ENCODE data around the gene CDK16.

The CDK16 gene

GRCh38 chrX:47240619-47241018 lies 22.1 kb downstream of the CDK16 start:
- Histone ChIP-seq H3K27ac (replicated peaks) (no peak overlapping the region), H3K27me3 (ENCODE audit: insufficient read depth, poor library complexity, severe bottlenecking) (no peaks in the 10 kb centered on the region), H3K4me3 (replicated peaks; ENCODE audit: insufficient read depth, low read length) (no peak overlapping the region)
- no peak for TF ChIP-seq CTCF (IDR thresholded peaks at IDR 0.05; ENCODE audit: insufficient read depth, low read length)
- no peak for TF ChIP-seq SPI1 (IDR thresholded peaks at IDR 0.05; ENCODE audit: borderline replicate concordance, low read depth)
- TF ChIP-seq GABPA (IDR thresholded peaks at IDR 0.05; ENCODE audit: low read depth): no peak
- TF ChIP-seq REST (IDR thresholded peaks at IDR 0.05; ENCODE audit: insufficient replicate concordance, low read depth): no peak
- TF ChIP-seq POLR2AphosphoS5 (IDR thresholded peaks at IDR 0.05; ENCODE audit: low read depth): no peak
- DNase-seq (ENCODE audit: low read depth in 1 of 2, low spot score in 1 of 2): no peak

- H3K4me3 ChIP-seq (replicated peaks; ENCODE audit: insufficient read depth, low read length): no peak overlapping the region
- TF ChIP-seq CTCF (IDR thresholded peaks at IDR 0.05; ENCODE audit: insufficient read depth, low read length): no peak
- TF ChIP-seq SPI1 (IDR thresholded peaks at IDR 0.05; ENCODE audit: borderline replicate concordance, low read depth): no peak
- TF ChIP-seq POLR2AphosphoS5 (IDR thresholded peaks at IDR 0.05; ENCODE audit: low read depth): no peak
- TF ChIP-seq REST (IDR thresholded peaks at IDR 0.05; ENCODE audit: insufficient replicate concordance, low read depth): no peak
- TF ChIP-seq GABPA (IDR thresholded peaks at IDR 0.05; ENCODE audit: low read depth): no peak
- H3K27ac ChIP-seq (replicated peaks): no peak overlapping the region
- H3K27me3 ChIP-seq (ENCODE audit: insufficient read depth, poor library complexity, severe bottlenecking): no peaks in the 10 kb centered on the region
- no peak for DNase-seq (ENCODE audit: low read depth in 1 of 2, low spot score in 1 of 2)
These were observed 22.9 kb downstream of the CDK16 start for GRCh38 chrX:47241201-47242011.

GRCh38 chrX:47242321-47242720 lies 23.8 kb downstream of the CDK16 start:
- no peak for DNase-seq (ENCODE audit: low read depth in 1 of 2, low spot score in 1 of 2)
- H3K4me3 ChIP-seq (replicated peaks; ENCODE audit: insufficient read depth, low read length): no peak overlapping the region
- H3K27ac ChIP-seq (replicated peaks): no peak overlapping the region
- H3K27me3 ChIP-seq (ENCODE audit: insufficient read depth, poor library complexity, severe bottlenecking): no peaks in the 10 kb centered on the region
- TF ChIP-seq POLR2AphosphoS5 (IDR thresholded peaks at IDR 0.05; ENCODE audit: low read depth): no peak
- TF ChIP-seq REST (IDR thresholded peaks at IDR 0.05; ENCODE audit: insufficient replicate concordance, low read depth): no peak
- no peak for TF ChIP-seq GABPA (IDR thresholded peaks at IDR 0.05; ENCODE audit: low read depth)
- TF ChIP-seq CTCF (IDR thresholded peaks at IDR 0.05; ENCODE audit: insufficient read depth, low read length): no peak
- TF ChIP-seq SPI1 (IDR thresholded peaks at IDR 0.05; ENCODE audit: borderline replicate concordance, low read depth): no peak
